Osteocyte (in vitro differentiated cells): ENCODE measurements around the gene ATP2A3. TPM values are rescaled to one million over a fixed set of nuclear protein-coding genes. Genes with fewer than 3 reads are reported as not detected.

Experiments
- DNase-seq: peaks from one replicate; pipeline ENCODE4 v3.0.0; 2021; ENCODE audit warnings: mixed read lengths; ENCODE audit not compliant: unreplicated experiment; ENCODE audit errors: extremely low spot score
- H3K27ac Mint-ChIP-seq: one replicate; pipeline ENCODE4 v1.8.0; 2021; ENCODE audit warnings: mild to moderate bottlenecking, mixed read lengths; ENCODE audit not compliant: unreplicated experiment
- H3K27me3 Mint-ChIP-seq: one replicate; pipeline ENCODE4 v1.8.0; 2021; ENCODE audit warnings: mixed read lengths; ENCODE audit not compliant: unreplicated experiment
- H3K36me3 Mint-ChIP-seq: one replicate; pipeline ENCODE4 v1.8.0; 2021; ENCODE audit warnings: mixed read lengths; ENCODE audit not compliant: unreplicated experiment
- H3K4me1 Mint-ChIP-seq: one replicate; pipeline ENCODE4 v1.8.0; 2021; ENCODE audit warnings: mixed read lengths; ENCODE audit not compliant: unreplicated experiment
- H3K4me3 Mint-ChIP-seq: one replicate; pipeline ENCODE4 v1.8.0; 2021; ENCODE audit warnings: mild to moderate bottlenecking, moderate library complexity, mixed read lengths; ENCODE audit not compliant: unreplicated experiment
- H3K9me3 Mint-ChIP-seq: one replicate; pipeline ENCODE4 v1.8.0; 2021; ENCODE audit warnings: mixed read lengths; ENCODE audit not compliant: unreplicated experiment
- CTCF ChIP-seq: fragments of 200-600 bp; sonication (generic); IDR thresholded peaks from 2 replicates; pipeline ENCODE4 v1.5.0; 2021; ENCODE audit warnings: antibody characterized with exemption, mild to moderate bottlenecking, moderate library complexity
- total RNA-seq: library from RNA; stranded (reverse); gene quantifications from 2 replicates; pipeline ENCODE4 v1.2.1, GENCODE V29; 2021

Gene ATP2A3
- total RNA-seq, 1 donor from 2014 or later, result not detected

DNA sequence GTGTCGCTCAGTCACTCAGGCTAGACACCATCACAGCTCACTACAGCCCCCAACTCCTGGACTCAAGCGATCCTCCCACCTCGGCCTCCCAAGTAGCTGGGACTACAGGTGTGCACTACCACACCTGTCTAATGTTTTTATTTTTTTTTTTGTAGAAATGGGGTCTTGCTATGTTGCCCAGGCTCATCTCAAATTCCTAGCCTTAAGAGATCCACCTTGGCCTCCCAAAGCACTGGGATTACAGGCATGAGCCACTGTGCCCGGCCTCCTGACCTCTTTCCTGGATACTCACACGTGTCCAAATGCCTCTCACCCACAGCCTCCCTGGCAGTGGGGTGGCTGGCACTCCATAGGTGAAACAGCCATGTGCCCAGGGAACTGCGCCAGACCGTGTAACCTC lies 88.9 kb downstream of the ATP2A3 start:
- H3K27me3 Mint-ChIP-seq, result no peaks in the 10 kb centered on the region
- no peaks in the 10 kb centered on the region for H3K36me3 Mint-ChIP-seq
- H3K9me3 Mint-ChIP-seq, result no peaks in the 10 kb centered on the region
- no peak overlapping the region for H3K27ac Mint-ChIP-seq
- no peak for TF ChIP-seq CTCF
- H3K4me3 Mint-ChIP-seq, result no peak overlapping the region
- no peak for DNase-seq
- H3K4me1 Mint-ChIP-seq, result peaks cover 15% of the 10 kb centered on the region

Other genes starting within 250 kb of the ATP2A3 start
- 1.9 and 2.6 TPM in 2 replicates for gene HASPIN, start 240.5 kb downstream of the ATP2A3 start, total RNA-seq
- gene ITGAE, start 163.2 kb downstream of the ATP2A3 start, total RNA-seq, result 24.5 and 25.3 TPM in 2 replicates
- 44.4 and 45.8 TPM in 2 replicates for gene NCBP3, start 118.2 kb downstream of the ATP2A3 start, total RNA-seq
- 1.3 and 1.8 TPM in 2 replicates for gene CAMKK1, start 71.4 kb downstream of the ATP2A3 start, total RNA-seq
- gene P2RX1, start 48.0 kb downstream of the ATP2A3 start, total RNA-seq, result not detected in 2 replicates
- 47.1 and 52.0 TPM in 2 replicates for gene ZZEF1, start 178.6 kb upstream of the ATP2A3 start, total RNA-seq
- 22.3 and 26.2 TPM in 2 replicates for gene CYB5D2, start 178.8 kb upstream of the ATP2A3 start, total RNA-seq